ENCODE results near the gene SECISBP2L.
"Not testable (repeated sequence)": the region's sequence is repeated elsewhere in the genome, so short reads cannot be mapped to it uniquely, and the experiment has no call there.

Gene SECISBP2L

GRCh38 chr15:49079340-49080039 lies 33.2 kb upstream of the SECISBP2L start:
- no peaks in the 10 kb centered on the region for H3K4me1 ChIP-seq (ENCODE audit: control insufficient read depth, low read length)
- H3K36me3 ChIP-seq (ENCODE audit: control insufficient read depth, low read length): no peaks in the 10 kb centered on the region
- H3K4me3 ChIP-seq (ENCODE audit: low read length): no peak overlapping the region
- H3K9me2 ChIP-seq (replicated peaks; ENCODE audit: control insufficient read depth, low read length): no peaks in the 10 kb centered on the region
- H4K20me1 ChIP-seq (ENCODE audit: control insufficient read depth, insufficient read depth, low read depth, low read length): no peaks in the 10 kb centered on the region
- H3F3A ChIP-seq (ENCODE audit: control insufficient read depth, insufficient read depth): no peaks in the 10 kb centered on the region
- H3K79me2 ChIP-seq (ENCODE audit: control insufficient read depth, low read length): no peaks in the 10 kb centered on the region
- no peak overlapping the region for H3K4me2 ChIP-seq (ENCODE audit: low read length)
- TF ChIP-seq EZH2phosphoT487 (IDR thresholded peaks at IDR 0.05; ENCODE audit: borderline replicate concordance, low read length): no peak
- TF ChIP-seq CTCF (IDR thresholded peaks at IDR 0.05; ENCODE audit: low read depth, low read length, poor library complexity, severe bottlenecking): no peak
- H3K9me3 ChIP-seq (ENCODE audit: control insufficient read depth, insufficient read depth, low read length): no peaks in the 10 kb centered on the region
- no peak overlapping the region for H3K27ac ChIP-seq (ENCODE audit: low read depth, low read length)
- 0 out of 2 replicates have a peak, but pooled peaks cover 3% of the 10 kb centered on the region for H3K27me3 ChIP-seq (ENCODE audit: control insufficient read depth, low read length)

GRCh38 chr15:49075881-49076280 lies 29.6 kb upstream of the SECISBP2L start:
- Histone ChIP-seq H3K4me3 (ENCODE audit: low read length) (no peak overlapping the region), H4K20me1 (ENCODE audit: control insufficient read depth, insufficient read depth, low read depth, low read length) (no peaks in the 10 kb centered on the region), H3K9me3 (ENCODE audit: control insufficient read depth, insufficient read depth, low read length) (no peaks in the 10 kb centered on the region), H3F3A (ENCODE audit: control insufficient read depth, insufficient read depth) (no peaks in the 10 kb centered on the region), H3K4me2 (ENCODE audit: low read length) (no peak overlapping the region), H3K9me2 (replicated peaks; ENCODE audit: control insufficient read depth, low read length) (no peaks in the 10 kb centered on the region), H3K4me1 (ENCODE audit: control insufficient read depth, low read length) (no peaks in the 10 kb centered on the region), H3K36me3 (ENCODE audit: control insufficient read depth, low read length) (no peaks in the 10 kb centered on the region), H3K79me2 (ENCODE audit: control insufficient read depth, low read length) (no peaks in the 10 kb centered on the region), H3K27ac (ENCODE audit: low read depth, low read length) (no peak overlapping the region), H3K27me3 (ENCODE audit: control insufficient read depth, low read length) (no peaks in the 10 kb centered on the region)
- no peak for TF ChIP-seq CTCF (IDR thresholded peaks at IDR 0.05; ENCODE audit: low read depth, low read length, poor library complexity, severe bottlenecking)
- no peak for TF ChIP-seq EZH2phosphoT487 (IDR thresholded peaks at IDR 0.05; ENCODE audit: borderline replicate concordance, low read length)

- not testable (repeated sequence) for H3K27me3 ChIP-seq (ENCODE audit: control insufficient read depth, low read length); H3K27ac ChIP-seq (ENCODE audit: low read depth, low read length)
Observed at GRCh38 chr15:49074589-49075287, 28.5 kb upstream of the SECISBP2L start.

GRCh38 chr15:49066372-49066771 lies 20.1 kb upstream of the SECISBP2L start:
- Histone ChIP-seq H3K4me3 (ENCODE audit: low read length) (no peak overlapping the region), H3K79me2 (ENCODE audit: control insufficient read depth, low read length) (no peaks in the 10 kb centered on the region), H3F3A (ENCODE audit: control insufficient read depth, insufficient read depth) (no peaks in the 10 kb centered on the region), H3K36me3 (ENCODE audit: control insufficient read depth, low read length) (no peaks in the 10 kb centered on the region), H3K9me3 (ENCODE audit: control insufficient read depth, insufficient read depth, low read length) (no peaks in the 10 kb centered on the region), H3K27me3 (ENCODE audit: control insufficient read depth, low read length) (no peaks in the 10 kb centered on the region), H3K4me2 (ENCODE audit: low read length) (no peak overlapping the region), H3K4me1 (ENCODE audit: control insufficient read depth, low read length) (no peaks in the 10 kb centered on the region), H3K27ac (ENCODE audit: low read depth, low read length) (no peak overlapping the region), H4K20me1 (ENCODE audit: control insufficient read depth, insufficient read depth, low read depth, low read length) (no peaks in the 10 kb centered on the region), H3K9me2 (replicated peaks; ENCODE audit: control insufficient read depth, low read length) (no peaks in the 10 kb centered on the region)
- TF ChIP-seq EZH2phosphoT487 (IDR thresholded peaks at IDR 0.05; ENCODE audit: borderline replicate concordance, low read length): no peak
- TF ChIP-seq CTCF (IDR thresholded peaks at IDR 0.05; ENCODE audit: low read depth, low read length, poor library complexity, severe bottlenecking): no peak

More at GRCh38 chr15:49074589-49075287, 28.5 kb upstream of the SECISBP2L start:
- not testable (repeated sequence) for H3K36me3 ChIP-seq (ENCODE audit: control insufficient read depth, low read length); H3F3A ChIP-seq (ENCODE audit: control insufficient read depth, insufficient read depth); H3K9me3 ChIP-seq (ENCODE audit: control insufficient read depth, insufficient read depth, low read length); H3K9me2 ChIP-seq (replicated peaks; ENCODE audit: control insufficient read depth, low read length); H3K79me2 ChIP-seq (ENCODE audit: control insufficient read depth, low read length); H4K20me1 ChIP-seq (ENCODE audit: control insufficient read depth, insufficient read depth, low read depth, low read length); H3K4me3 ChIP-seq (ENCODE audit: low read length); H3K4me2 ChIP-seq (ENCODE audit: low read length); H3K4me1 ChIP-seq (ENCODE audit: control insufficient read depth, low read length)
